Caco-2 (cell line): ENCODE results near the gene MYBBP1A. TPM values are rescaled to one million over a fixed set of nuclear protein-coding genes. Genes with fewer than 3 reads are reported as not detected.
"Not testable (repeated sequence)": the region's sequence is repeated elsewhere in the genome, so short reads cannot be mapped to it uniquely, and the experiment has no call there.

Experiments
- Bru-seq: library from RNA; stranded (reverse); fragments of 400-500 nt; gene quantifications from one replicate; lab custom pipeline; 2021; lab: Mats Ljungman, UMichigan
- BruChase-seq, 2 experiments: library from RNA; stranded (reverse); fragments of 400-500 nt; gene quantifications; one replicate each; lab custom pipeline; 2021; lab: Mats Ljungman, UMichigan
- BruUV-seq: library from RNA; stranded (reverse); fragments of 400-500 nt; replicated peaks from 2 replicates; lab custom pipeline; 2021; lab: Mats Ljungman, UMichigan
- CTCF ChIA-PET: fragments of 300-600 bp; sonication (Branson Sonifier 250); formaldehyde crosslinking; loops from one replicate; lab custom pipeline; 2022; ENCODE audit warnings: antibody characterized with exemption; lab: Charles Lee
- POLR2A ChIA-PET: fragments of 300-600 bp; sonication (Branson Sonifier 250); formaldehyde crosslinking; loops from one replicate; lab custom pipeline; 2022; ENCODE audit warnings: antibody characterized with exemption; lab: Charles Lee
- DNase-seq, 2 experiments: peaks; one replicate each; pipeline versions ENCODE4 v3.0.0 to v3.0.0-alpha.2; 2020 to 2022
- H3K27me3 ChIP-seq: replicated peaks from 2 replicates; pipeline ENCODE4 v1.6.0; 2011; ENCODE audit warnings: low read length; ENCODE audit not compliant: control insufficient read depth, insufficient read depth
- H3K36me3 ChIP-seq: 2 replicates; pipeline ENCODE4 v1.5.1; 2011; ENCODE audit warnings: low read length; ENCODE audit not compliant: control insufficient read depth, insufficient read depth
- H3K4me1 ChIP-seq: fragments of 250-450 bp; sonication (Bioruptor Pico); 2 replicates; pipeline ENCODE4 v1.5.1; 2020; ENCODE audit warnings: mild to moderate bottlenecking
- H3K4me3 ChIP-seq: 2 replicates; pipeline ENCODE4 v1.5.1; 2011; ENCODE audit warnings: low read depth, mild to moderate bottlenecking, control low read depth, low read length
- H3K9me3 ChIP-seq: fragments of 250-450 bp; sonication (Bioruptor Pico); 2 replicates; pipeline ENCODE4 v1.5.1; 2020; ENCODE audit warnings: mild to moderate bottlenecking, moderate library complexity
- H3K27ac Mint-ChIP-seq: one replicate; pipeline ENCODE4 v1.8.0; 2022; ENCODE audit warnings: mixed read lengths; ENCODE audit not compliant: unreplicated experiment
- H3K27me3 Mint-ChIP-seq: one replicate; pipeline ENCODE4 v1.8.0; 2022; ENCODE audit warnings: mixed read lengths; ENCODE audit not compliant: insufficient read depth, unreplicated experiment
- H3K36me3 Mint-ChIP-seq: one replicate; pipeline ENCODE4 v1.8.0; 2022; ENCODE audit warnings: mild to moderate bottlenecking, mixed read lengths; ENCODE audit not compliant: insufficient read depth, unreplicated experiment
- H3K4me1 Mint-ChIP-seq: one replicate; pipeline ENCODE4 v1.8.0; 2022; ENCODE audit warnings: low read depth, mixed read lengths; ENCODE audit not compliant: unreplicated experiment
- H3K4me3 Mint-ChIP-seq: one replicate; pipeline ENCODE4 v1.8.0; 2022; ENCODE audit warnings: mild to moderate bottlenecking, moderate library complexity, mixed read lengths; ENCODE audit not compliant: unreplicated experiment
- H3K9me3 Mint-ChIP-seq: one replicate; pipeline ENCODE4 v1.8.0; 2022; ENCODE audit warnings: mixed read lengths; ENCODE audit not compliant: unreplicated experiment
- intact Hi-C: fragments of 100-400 bp; cut with micrococcal nuclease; formaldehyde crosslinking; loops from one replicate; pipeline ENCODE4 v1.10.0; 2022; ENCODE audit not compliant: unreplicated experiment
- long read RNA-seq: library from polyadenylated mRNA; stranded (forward); transcript quantifications from one replicate; pipeline ENCODE4 v2.0.0, GENCODE V29; 2022
- total RNA-seq: library from RNA; stranded (reverse); gene quantifications from 2 replicates; pipeline ENCODE4 v1.2.3, GENCODE V29; 2022
- TF ChIP-seq, protein P1 (sequence below), 2 experiments: fragments of 200-600 bp in 1 of 2; IDR thresholded peaks; 1 replicate in 1 of 2; 2 replicates in 1 of 2; pipeline versions ENCODE4 v1.5.1 to v1.8.0; 2011 to 2022; ENCODE audit warnings: antibody characterized with exemption in 1 of 2, control low read depth in 1 of 2, inconsistent platforms in 1 of 2, low read depth in 1 of 2, low read length in 1 of 2, mild to moderate bottlenecking in 1 of 2, moderate library complexity in 1 of 2; ENCODE audit not compliant: insufficient read depth in 1 of 2, severe bottlenecking in 1 of 2, unreplicated experiment in 1 of 2

Gene MYBBP1A
- total RNA-seq (44.5 and 47.4 TPM in 2 replicates), Bru-seq, nascent RNA (percentile 51 among the genes with signal in this experiment), BruChase-seq, experiment 1, labeled RNA remaining after a 2-hour chase (percentile 65 among the genes with signal in this experiment), BruChase-seq, experiment 2, labeled RNA remaining after a 6-hour chase (percentile 76 among the genes with signal in this experiment)
- long read RNA-seq, full-length matches to known transcripts: 25 of 36 reads
- long read RNA-seq, partial matches to known transcripts: 7 of 36 reads
- long read RNA-seq, other reads (novel, unspliced or antisense): 4 of 36 reads

DNA sequence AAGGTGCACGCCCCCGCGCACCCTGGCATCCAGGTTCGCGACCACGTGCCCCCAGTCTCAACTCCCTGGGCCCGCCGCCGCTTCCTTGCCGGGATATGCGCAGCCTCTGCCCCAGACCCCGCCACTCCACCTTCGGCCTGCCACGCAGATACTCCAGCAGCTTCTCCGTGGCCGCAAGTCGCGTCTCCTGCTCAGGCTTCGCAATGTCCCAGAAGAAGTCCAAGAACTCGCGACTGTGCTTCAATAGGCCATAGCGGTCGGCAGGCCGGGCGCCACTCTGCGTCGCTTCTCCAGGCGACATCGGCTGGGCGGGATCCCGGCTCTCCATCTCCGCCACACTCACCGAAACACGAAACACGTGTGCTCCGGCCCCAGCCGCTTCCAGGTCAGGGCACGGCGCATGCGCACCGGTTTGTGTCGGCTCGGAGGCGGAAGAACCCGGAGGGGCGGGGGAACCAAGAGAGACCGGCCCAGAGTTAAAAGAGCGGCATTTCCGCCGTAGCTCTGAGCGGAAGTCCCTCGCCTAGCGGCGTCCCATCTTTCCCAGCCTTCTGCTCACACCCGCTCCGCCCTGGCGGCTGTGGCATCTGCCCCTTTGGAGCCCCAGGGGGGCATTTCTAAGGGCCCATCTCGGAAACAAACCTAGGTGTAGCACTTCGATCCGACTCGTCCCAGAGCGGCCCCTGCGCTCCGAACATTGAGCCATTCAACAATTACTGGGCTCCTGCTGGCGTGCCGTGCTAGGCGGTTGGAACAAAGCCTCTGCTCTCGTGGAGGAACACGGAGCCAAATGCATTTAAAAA, at the start of gene MYBBP1A:
TSS of gene MYBBP1A (minus strand) at position 388 of the 803 bp plus-strand sequence. CDS start at position 328, 60 bp downstream.
- H3K9me3 ChIP-seq: no peaks in the 10 kb centered on the region
- H3K27me3 ChIP-seq: no peaks in the 10 kb centered on the region
- BruUV-seq: no TSS peak
- peaks cover 7% of the 10 kb centered on the region for H3K4me1 Mint-ChIP-seq
- no peaks in the 10 kb centered on the region for H3K36me3 ChIP-seq
- DNase-seq: peak; percentile 91
- H3K9me3 Mint-ChIP-seq: no peaks in the 10 kb centered on the region
- TF ChIP-seq, protein P1, sequence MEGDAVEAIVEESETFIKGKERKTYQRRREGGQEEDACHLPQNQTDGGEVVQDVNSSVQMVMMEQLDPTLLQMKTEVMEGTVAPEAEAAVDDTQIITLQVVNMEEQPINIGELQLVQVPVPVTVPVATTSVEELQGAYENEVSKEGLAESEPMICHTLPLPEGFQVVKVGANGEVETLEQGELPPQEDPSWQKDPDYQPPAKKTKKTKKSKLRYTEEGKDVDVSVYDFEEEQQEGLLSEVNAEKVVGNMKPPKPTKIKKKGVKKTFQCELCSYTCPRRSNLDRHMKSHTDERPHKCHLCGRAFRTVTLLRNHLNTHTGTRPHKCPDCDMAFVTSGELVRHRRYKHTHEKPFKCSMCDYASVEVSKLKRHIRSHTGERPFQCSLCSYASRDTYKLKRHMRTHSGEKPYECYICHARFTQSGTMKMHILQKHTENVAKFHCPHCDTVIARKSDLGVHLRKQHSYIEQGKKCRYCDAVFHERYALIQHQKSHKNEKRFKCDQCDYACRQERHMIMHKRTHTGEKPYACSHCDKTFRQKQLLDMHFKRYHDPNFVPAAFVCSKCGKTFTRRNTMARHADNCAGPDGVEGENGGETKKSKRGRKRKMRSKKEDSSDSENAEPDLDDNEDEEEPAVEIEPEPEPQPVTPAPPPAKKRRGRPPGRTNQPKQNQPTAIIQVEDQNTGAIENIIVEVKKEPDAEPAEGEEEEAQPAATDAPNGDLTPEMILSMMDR (IDR thresholded peaks at IDR 0.05; ENCODE audit: insufficient read depth in 1 of 2, low read depth in 1 of 2, low read length in 1 of 2, severe bottlenecking in 1 of 2, unreplicated experiment in 1 of 2): no peak
- peak within 1 kb of the TSS; percentile 81 for H3K4me3 Mint-ChIP-seq
- CTCF ChIA-PET: interaction anchor here (0.7 kb wide), 2 partner anchors 12 to 134 kb away, joined by 3 to 6 read pairs; no protein-coding TSS in a partner anchor
- no peaks in the 10 kb centered on the region for H3K27me3 Mint-ChIP-seq
- peaks cover 33% of the 10 kb centered on the region for H3K36me3 Mint-ChIP-seq
- intact Hi-C loops: no loop called here
- H3K4me3 ChIP-seq: peak within 1 kb of the TSS; percentile 85
- no peaks in the 10 kb centered on the region for H3K4me1 ChIP-seq
- POLR2A ChIA-PET: interaction anchor here (0.5 kb wide), 1 partner anchor 55 kb away, joined by 3 read pairs; no protein-coding TSS in a partner anchor
- H3K27ac Mint-ChIP-seq: peak within 1 kb of the TSS; percentile 91

DNA sequence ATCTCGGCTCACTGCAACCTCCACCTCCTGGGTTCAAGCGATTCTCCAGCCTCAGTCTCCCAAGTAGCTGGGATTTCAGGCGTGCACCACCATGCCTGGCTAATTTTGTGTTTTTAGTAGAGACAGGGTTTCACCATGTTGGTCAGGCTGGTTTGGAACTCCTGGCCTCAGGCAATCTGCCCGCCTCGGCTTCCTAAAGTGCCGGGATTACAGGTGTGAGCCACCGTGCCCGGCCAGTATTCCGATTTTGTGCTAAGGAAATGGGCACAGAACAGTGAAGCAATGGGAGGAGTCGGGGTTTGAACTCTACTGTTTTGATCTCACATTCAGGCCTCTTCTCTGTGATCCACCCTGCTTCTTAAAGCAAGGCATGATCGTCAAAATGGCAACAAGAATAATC, 49.6 kb upstream of the MYBBP1A start:
- H3K4me1 ChIP-seq: peaks cover 44% of the 10 kb centered on the region
- H3K9me3 Mint-ChIP-seq, H3K9me3 ChIP-seq, H3K27ac Mint-ChIP-seq, intact Hi-C loops, H3K4me3 Mint-ChIP-seq, BruUV-seq, H3K27me3 ChIP-seq, H3K27me3 Mint-ChIP-seq, DNase-seq, H3K36me3 ChIP-seq, H3K4me1 Mint-ChIP-seq, CTCF ChIA-PET, H3K4me3 ChIP-seq: not testable (repeated sequence)
- H3K36me3 Mint-ChIP-seq: peaks cover 74% of the 10 kb centered on the region
- POLR2A ChIA-PET: interaction anchor here (0.6 kb wide), 1 partner anchor 443 kb away, joined by 3 read pairs; no protein-coding TSS in a partner anchor

GRCh38 chr17:4604111-4604644, 49.0 kb upstream of the MYBBP1A start:
- no peak for DNase-seq
- no peak overlapping the region for H3K4me3 ChIP-seq
- POLR2A ChIA-PET: no interaction called here
- H3K4me1 ChIP-seq: peaks cover 44% of the 10 kb centered on the region
- Mint-ChIP-seq H3K27ac (no peak overlapping the region), H3K27me3 (no peaks in the 10 kb centered on the region), H3K4me3 (no peak overlapping the region), H3K36me3 (peaks cover 72% of the 10 kb centered on the region), H3K9me3 (no peaks in the 10 kb centered on the region), H3K4me1 (peaks cover 7% of the 10 kb centered on the region)
- CTCF ChIA-PET: no interaction called here
- H3K27me3 ChIP-seq: no peaks in the 10 kb centered on the region
- intact Hi-C loops: no loop called here
- no peaks in the 10 kb centered on the region for H3K36me3 ChIP-seq
- no TSS peak for BruUV-seq
- H3K9me3 ChIP-seq: no peaks in the 10 kb centered on the region
- TF ChIP-seq, protein P1 (IDR thresholded peaks at IDR 0.05; ENCODE audit: insufficient read depth in 1 of 2, low read depth in 1 of 2, low read length in 1 of 2, severe bottlenecking in 1 of 2, unreplicated experiment in 1 of 2): no peak
